ENCODE data around the gene P2RX3. TPM values are rescaled to one million over a fixed set of nuclear protein-coding genes. Genes with fewer than 3 reads are reported as not detected.

The P2RX3 gene
- total RNA-seq, 4 donors from 2014 or later = not detected

DNA sequence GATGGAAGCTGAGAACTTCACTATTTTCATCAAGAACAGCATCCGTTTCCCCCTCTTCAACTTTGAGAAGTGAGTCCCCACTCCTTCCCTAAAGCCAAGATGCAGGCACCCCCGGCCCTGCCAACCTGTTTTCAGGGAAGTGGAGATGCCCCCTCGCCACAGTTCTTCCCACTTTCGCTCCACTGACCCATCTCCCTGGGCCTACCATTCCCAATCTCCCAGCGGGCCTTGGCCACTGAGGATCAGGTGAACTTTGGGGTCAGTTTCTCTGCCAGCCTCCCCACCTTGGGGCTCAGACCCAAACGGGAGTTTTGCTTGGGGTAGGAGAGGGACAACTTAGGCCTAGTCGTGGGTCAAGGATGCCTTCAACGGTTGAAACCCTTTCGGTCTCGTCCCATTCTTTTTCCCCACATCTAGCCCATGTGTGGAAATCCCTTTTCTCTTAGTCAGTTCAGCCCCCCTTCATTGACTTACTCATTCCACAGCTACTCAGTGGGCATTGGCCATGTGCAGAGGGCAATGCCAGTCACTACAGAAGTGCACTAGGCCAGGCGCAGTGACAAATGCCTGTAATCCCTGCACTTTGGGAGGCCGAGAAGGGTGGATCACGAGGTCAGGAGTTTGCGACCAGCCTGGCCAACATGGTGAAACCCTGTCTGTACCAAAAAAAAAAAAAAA is 10.6 kb downstream of the P2RX3 start:
- WGBS, 2 donors = 84 to 85% methylated on average over 12 of the region's 14 CpGs
- H3K27ac ChIP-seq = no peak overlapping the region
- H3K27me3 ChIP-seq = no peaks in the 10 kb centered on the region
- H3K4me1 ChIP-seq = peaks cover 0 to 13% (median 3%) of the 10 kb centered on the region in 3 donors
- no peaks in the 10 kb centered on the region for H3K36me3 ChIP-seq
- no peak for DNase-seq
- H3K4me3 ChIP-seq = no peak overlapping the region
- intact Hi-C loops (cut with DNase I) = loop anchor here (10.0 kb wide), 2 partner anchors 126 to 286 kb away; no protein-coding TSS in a partner anchor
- H3K9me3 ChIP-seq = no peaks in the 10 kb centered on the region
- no peak for TF ChIP-seq POLR2A (IDR thresholded peaks at IDR 0.05)
- TF ChIP-seq, protein P1, sequence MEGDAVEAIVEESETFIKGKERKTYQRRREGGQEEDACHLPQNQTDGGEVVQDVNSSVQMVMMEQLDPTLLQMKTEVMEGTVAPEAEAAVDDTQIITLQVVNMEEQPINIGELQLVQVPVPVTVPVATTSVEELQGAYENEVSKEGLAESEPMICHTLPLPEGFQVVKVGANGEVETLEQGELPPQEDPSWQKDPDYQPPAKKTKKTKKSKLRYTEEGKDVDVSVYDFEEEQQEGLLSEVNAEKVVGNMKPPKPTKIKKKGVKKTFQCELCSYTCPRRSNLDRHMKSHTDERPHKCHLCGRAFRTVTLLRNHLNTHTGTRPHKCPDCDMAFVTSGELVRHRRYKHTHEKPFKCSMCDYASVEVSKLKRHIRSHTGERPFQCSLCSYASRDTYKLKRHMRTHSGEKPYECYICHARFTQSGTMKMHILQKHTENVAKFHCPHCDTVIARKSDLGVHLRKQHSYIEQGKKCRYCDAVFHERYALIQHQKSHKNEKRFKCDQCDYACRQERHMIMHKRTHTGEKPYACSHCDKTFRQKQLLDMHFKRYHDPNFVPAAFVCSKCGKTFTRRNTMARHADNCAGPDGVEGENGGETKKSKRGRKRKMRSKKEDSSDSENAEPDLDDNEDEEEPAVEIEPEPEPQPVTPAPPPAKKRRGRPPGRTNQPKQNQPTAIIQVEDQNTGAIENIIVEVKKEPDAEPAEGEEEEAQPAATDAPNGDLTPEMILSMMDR (IDR thresholded peaks at IDR 0.05) = no peak

DNA sequence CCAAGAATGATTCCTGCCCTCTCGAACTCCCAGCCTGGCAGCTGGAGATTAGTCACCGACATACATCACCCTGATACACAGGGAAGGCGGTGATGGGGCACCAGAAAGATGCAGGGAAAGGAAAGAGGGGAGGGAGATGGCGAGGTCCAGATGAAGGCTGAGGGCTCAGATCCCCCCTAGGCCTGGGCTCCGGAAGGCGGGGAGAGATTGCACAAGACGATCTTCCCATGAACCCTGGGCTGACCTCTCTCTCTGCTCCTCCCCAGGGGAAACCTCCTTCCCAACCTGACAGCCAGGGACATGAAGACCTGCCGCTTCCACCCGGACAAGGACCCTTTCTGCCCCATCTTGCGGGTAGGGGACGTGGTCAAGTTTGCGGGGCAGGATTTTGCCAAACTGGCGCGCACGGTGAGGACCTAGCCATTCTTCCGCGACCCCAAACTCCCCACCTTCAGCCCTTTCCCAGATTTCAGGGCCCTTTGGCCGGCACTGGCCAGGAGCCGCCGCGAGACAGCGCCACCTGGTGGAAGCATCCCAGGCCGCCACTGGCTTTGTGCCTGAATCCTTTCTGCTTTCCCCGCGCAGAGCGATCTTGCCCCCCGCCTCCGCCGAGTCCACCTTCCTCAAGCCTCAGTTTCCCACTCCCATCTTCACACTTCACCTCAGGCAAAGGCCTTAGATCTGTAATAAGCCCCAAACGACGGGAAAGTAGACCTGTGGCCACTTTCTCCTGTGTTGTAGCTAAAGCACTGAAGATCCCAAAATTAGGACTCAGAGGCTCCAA is 11.5 kb downstream of the P2RX3 start:
- Histone ChIP-seq H3K9me3 (no peaks in the 10 kb centered on the region), H3K27me3 (no peaks in the 10 kb centered on the region), H3K4me1 (peaks cover 0 to 20% (median 3%) of the 10 kb centered on the region in 3 donors), H3K4me3 (no peak overlapping the region), H3K36me3 (no peaks in the 10 kb centered on the region), H3K27ac (no peak overlapping the region)
- no peak for TF ChIP-seq POLR2A (IDR thresholded peaks at IDR 0.05)
- TF ChIP-seq, protein P1 (IDR thresholded peaks at IDR 0.05) = peak; percentile 71 to 91 (median 77)
- no peak for DNase-seq
- intact Hi-C loops (cut with DNase I) = loop anchor here (10.0 kb wide), 2 partner anchors 125 to 285 kb away; no protein-coding TSS in a partner anchor
- 18 to 25% methylated on average over 22 to 24 of the region's 31 CpGs for WGBS, 2 donors

DNA sequence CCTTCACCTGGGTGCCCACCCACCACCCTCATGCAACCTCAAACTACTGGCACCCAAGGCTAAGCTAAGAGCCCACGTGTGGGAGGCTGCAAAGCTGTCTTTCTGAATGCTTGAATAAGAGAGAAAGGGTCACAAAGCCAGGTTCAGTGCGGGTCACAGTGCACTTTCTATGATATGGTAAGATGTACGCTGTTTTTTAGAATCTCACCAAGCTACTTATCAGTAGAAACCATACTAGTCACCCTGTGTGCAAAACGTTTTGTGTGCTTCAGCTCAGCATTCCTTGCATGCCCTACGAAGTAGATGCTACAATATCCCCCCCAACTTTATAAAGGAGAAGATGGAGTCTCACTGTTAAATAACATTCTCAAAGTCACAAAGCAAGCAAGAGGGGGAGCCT is 14.9 kb downstream of the P2RX3 start:
- intact Hi-C loops (cut with DNase I) = no loop called here
- DNase-seq = no peak
- H3K36me3 ChIP-seq = no peaks in the 10 kb centered on the region
- H3K27ac ChIP-seq = no peak overlapping the region
- H3K4me1 ChIP-seq = peaks cover 0 to 27% (median 11%) of the 10 kb centered on the region in 3 donors
- no peak overlapping the region for H3K4me3 ChIP-seq
- TF ChIP-seq, protein P1 (IDR thresholded peaks at IDR 0.05) = no peak
- no peak for TF ChIP-seq POLR2A (IDR thresholded peaks at IDR 0.05)
- H3K27me3 ChIP-seq = no peaks in the 10 kb centered on the region
- WGBS, 2 donors = 58 to 60% methylated on average over 5 of the region's 5 CpGs
- H3K9me3 ChIP-seq = no peaks in the 10 kb centered on the region

DNA sequence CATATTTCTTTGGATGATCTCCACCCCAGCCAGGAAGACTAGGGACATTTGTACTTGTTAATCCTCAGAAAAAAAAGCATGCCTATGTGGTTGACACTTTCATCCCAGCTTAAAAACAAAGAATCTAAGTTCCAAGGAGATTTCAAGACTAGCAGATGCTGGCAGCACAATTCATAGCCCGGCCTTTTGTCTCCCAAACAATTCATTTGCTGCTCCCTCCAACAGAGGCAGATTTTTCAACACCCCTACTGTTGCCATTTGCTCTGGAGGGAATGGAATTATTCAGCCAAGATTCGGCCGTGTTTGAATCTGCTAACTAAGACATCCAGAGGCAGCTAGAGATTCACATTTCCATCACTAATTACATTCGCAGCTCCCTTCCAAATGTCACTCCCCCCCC is 15.3 kb downstream of the P2RX3 start:
- DNase-seq = no peak
- WGBS, 2 donors = 41 to 52% methylated on average over 4 of the region's 4 CpGs
- Histone ChIP-seq H3K4me1 (peaks cover 0 to 31% (median 13%) of the 10 kb centered on the region in 3 donors), H3K27me3 (no peaks in the 10 kb centered on the region), H3K9me3 (no peaks in the 10 kb centered on the region), H3K27ac (peak overlapping the region in 1 of 4 donors; percentile 52), H3K36me3 (no peaks in the 10 kb centered on the region), H3K4me3 (no peak overlapping the region)
- intact Hi-C loops (cut with DNase I) = no loop called here
- no peak for TF ChIP-seq POLR2A (IDR thresholded peaks at IDR 0.05)

DNA sequence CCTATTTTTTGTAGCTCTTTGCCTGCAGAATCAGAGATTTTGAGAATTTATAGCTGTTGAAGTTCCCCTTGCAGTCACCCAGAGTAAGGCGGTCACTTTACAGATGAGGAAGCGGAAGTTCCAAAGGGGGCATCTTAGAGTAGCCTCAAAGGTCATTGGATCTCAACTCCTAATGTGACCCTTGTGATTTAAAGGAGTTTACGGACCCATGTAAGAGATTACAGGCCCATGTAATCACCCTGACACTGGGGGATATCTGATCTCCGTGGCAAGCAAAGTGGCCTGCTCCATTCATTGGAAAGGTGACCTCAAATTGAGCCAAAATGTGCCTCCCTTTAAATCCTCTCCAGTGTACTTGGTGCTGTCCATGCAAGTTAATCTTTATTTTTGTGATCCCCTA is 15.7 kb downstream of the P2RX3 start:
- Histone ChIP-seq H3K4me1 (peaks cover 0 to 31% (median 13%) of the 10 kb centered on the region in 3 donors), H3K9me3 (no peaks in the 10 kb centered on the region), H3K27me3 (no peaks in the 10 kb centered on the region), H3K4me3 (no peak overlapping the region), H3K36me3 (no peaks in the 10 kb centered on the region), H3K27ac (peak overlapping the region in 1 of 4 donors; percentile 52)
- no peak for DNase-seq
- TF ChIP-seq, protein P1 (IDR thresholded peaks at IDR 0.05) = no peak
- no peak for TF ChIP-seq POLR2A (IDR thresholded peaks at IDR 0.05)
- WGBS, 2 donors = 64 to 79% methylated on average over 4 of the region's 4 CpGs
- intact Hi-C loops (cut with DNase I) = no loop called here
